Lung (tissue), 12 donors: ENCODE measurements around the gene NFATC2. TPM values are rescaled to one million over a fixed set of nuclear protein-coding genes. Genes with fewer than 3 reads are reported as not detected.

Experiments
- ATAC-seq: fragments of 200-7000 bp; cut with Tn5 transposase; one replicate; pipeline ENCODE4 v1.9.1; 2020; ENCODE audit warnings: moderate number of reproducible peaks; ENCODE audit not compliant: insufficient read depth, low FRiP score
- DNase-seq, 3 donors: peaks; one replicate each; pipeline ENCODE4 v3.0.0-alpha.2; 2013 to 2017
- H3K27ac ChIP-seq, 2 donors: one replicate each; pipeline ENCODE4 v1.5.1; 2013; ENCODE audit warnings: mild to moderate bottlenecking in 2 of 2, moderate library complexity in 2 of 2, control low read depth in 1 of 2, inconsistent platforms in 1 of 2, low read depth in 1 of 2, low read length in 1 of 2
- H3K27me3 ChIP-seq, 3 donors: one replicate each; pipeline ENCODE4 v1.5.1; 2013; ENCODE audit warnings: low read length in 2 of 3; ENCODE audit not compliant: control insufficient read depth in 3 of 3, insufficient read depth in 3 of 3
- H3K36me3 ChIP-seq, 4 donors: one replicate each; pipeline ENCODE4 v1.5.1; 2013; ENCODE audit warnings: low read length in 4 of 4, mild to moderate bottlenecking in 1 of 4, moderate library complexity in 1 of 4; ENCODE audit not compliant: control insufficient read depth in 4 of 4, insufficient read depth in 4 of 4
- H3K4me1 ChIP-seq, 5 donors: one replicate each; pipeline ENCODE4 v1.5.1; 2013; ENCODE audit warnings: low read length in 5 of 5, mild to moderate bottlenecking in 2 of 5, moderate library complexity in 1 of 5; ENCODE audit not compliant: control insufficient read depth in 5 of 5, insufficient read depth in 5 of 5
- H3K4me3 ChIP-seq: one replicate; pipeline ENCODE4 v1.5.1; 2013; ENCODE audit warnings: mild to moderate bottlenecking, control low read depth, moderate library complexity
- H3K9ac ChIP-seq, 2 donors: one replicate each; pipeline ENCODE4 v1.5.1; 2013; ENCODE audit warnings: low read length in 2 of 2, control low read depth in 1 of 2; ENCODE audit not compliant: insufficient read depth in 1 of 2
- H3K9me3 ChIP-seq, 4 donors: one replicate each; pipeline ENCODE4 v1.5.1; 2013; ENCODE audit warnings: low read length in 3 of 4, mild to moderate bottlenecking in 1 of 4, moderate library complexity in 1 of 4; ENCODE audit not compliant: control insufficient read depth in 4 of 4, insufficient read depth in 3 of 4
- WGBS, 2 donors: extraction: QIAGEN DNeasy Blood & Tissue Kit; methylation state at CpG; one replicate each; pipeline ENCODE4 v1.1.7; 2013; 5-methylcytosine and 5-hydroxymethylcytosine counted together
- polyA plus RNA-seq, 2 donors: library from polyadenylated mRNA; stranded (reverse); fragments of 200-250 nt; gene quantifications; one replicate each; pipeline ENCODE4 v1.2.1, GENCODE V29; 2013
- total RNA-seq, 2 donors: library from RNA; depleted of rRNA in 1 of 2; stranded (reverse); fragments of >200 nt in 1 of 2; gene quantifications; one replicate each; pipeline ENCODE4 v1.2.1, GENCODE V29; 2014 to 2021
- TF ChIP-seq, protein P1 (sequence below): IDR thresholded peaks from 2 replicates; pipeline ENCODE4 v1.5.1; 2012; ENCODE audit warnings: mild to moderate bottlenecking; ENCODE audit errors: control extremely low read depth, extremely low read depth
- donor health status: control.
- donor health status: control.
- donor health status: Bipolar disorder and iron deficiency.
- donor health status: healthy.
- donor health status: DM: yes; HTN: yes; CAD: no.

The NFATC2 gene
- total and polyA plus RNA-seq, 4 donors, result 1.3 to 8.7 (median 4.7) TPM

GRCh38 chr20:51409192-51409880, 133.2 kb downstream of the NFATC2 start:
- H3K27me3 ChIP-seq, result no peaks in the 10 kb centered on the region
- peaks cover 0 to 13% (median 4%) of the 10 kb centered on the region in 5 donors for H3K4me1 ChIP-seq
- peaks cover 0 to 6% (median 0%) of the 10 kb centered on the region in 4 donors for H3K36me3 ChIP-seq
- ATAC-seq (no peak), DNase-seq (no peak)
- no peak overlapping the region for H3K9ac ChIP-seq
- TF ChIP-seq, protein P1, sequence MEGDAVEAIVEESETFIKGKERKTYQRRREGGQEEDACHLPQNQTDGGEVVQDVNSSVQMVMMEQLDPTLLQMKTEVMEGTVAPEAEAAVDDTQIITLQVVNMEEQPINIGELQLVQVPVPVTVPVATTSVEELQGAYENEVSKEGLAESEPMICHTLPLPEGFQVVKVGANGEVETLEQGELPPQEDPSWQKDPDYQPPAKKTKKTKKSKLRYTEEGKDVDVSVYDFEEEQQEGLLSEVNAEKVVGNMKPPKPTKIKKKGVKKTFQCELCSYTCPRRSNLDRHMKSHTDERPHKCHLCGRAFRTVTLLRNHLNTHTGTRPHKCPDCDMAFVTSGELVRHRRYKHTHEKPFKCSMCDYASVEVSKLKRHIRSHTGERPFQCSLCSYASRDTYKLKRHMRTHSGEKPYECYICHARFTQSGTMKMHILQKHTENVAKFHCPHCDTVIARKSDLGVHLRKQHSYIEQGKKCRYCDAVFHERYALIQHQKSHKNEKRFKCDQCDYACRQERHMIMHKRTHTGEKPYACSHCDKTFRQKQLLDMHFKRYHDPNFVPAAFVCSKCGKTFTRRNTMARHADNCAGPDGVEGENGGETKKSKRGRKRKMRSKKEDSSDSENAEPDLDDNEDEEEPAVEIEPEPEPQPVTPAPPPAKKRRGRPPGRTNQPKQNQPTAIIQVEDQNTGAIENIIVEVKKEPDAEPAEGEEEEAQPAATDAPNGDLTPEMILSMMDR, result no peak
- H3K4me3 ChIP-seq, result no peak overlapping the region
- H3K9me3 ChIP-seq, result peaks cover 0 to 3% (median 0%) of the 10 kb centered on the region in 4 donors
- WGBS, 2 donors, result 80 to 83% methylated on average over 10 of the region's 10 CpGs
- no peak overlapping the region for H3K27ac ChIP-seq

DNA sequence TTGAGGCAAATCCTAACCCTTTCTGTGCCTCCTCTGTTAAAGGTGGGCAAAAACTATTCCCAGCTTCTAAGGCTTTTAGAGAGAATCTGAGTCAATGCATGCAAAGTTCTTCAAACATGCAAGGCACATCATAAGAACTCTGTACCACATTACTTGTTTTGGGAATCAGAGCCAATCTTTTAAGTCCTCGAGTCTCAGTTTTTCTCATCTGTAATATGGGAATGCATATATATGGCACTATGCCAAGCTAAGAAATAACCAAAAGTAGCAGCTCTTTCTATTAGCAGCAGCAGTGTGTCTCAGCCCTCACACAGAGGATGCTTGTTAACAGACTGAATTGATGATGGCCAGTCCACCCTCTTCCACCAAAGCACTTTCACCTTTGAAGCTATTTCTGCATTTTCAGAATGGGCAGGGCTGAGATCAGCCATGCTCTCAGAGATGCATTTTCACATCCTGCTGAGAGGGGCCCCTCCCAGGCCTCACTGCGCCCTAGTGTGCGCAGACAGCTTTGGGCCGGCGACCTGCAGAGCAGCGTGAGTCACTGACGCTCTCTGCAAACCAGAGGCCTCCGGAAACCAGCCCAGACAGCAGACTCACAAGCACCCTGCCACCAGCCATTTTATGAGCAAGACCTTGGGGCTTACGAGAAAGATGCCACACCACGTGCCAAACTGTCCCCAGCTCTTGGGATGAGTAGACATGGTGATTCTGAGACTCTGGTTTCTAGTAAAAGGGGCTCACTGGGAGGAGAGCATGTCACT, 138.0 kb downstream of the NFATC2 start:
- no peak for DNase-seq
- Histone ChIP-seq H3K4me3 (no peak overlapping the region), H3K36me3 (peaks cover 0 to 6% (median 0%) of the 10 kb centered on the region in 4 donors), H3K4me1 (peaks cover 0 to 4% (median 0%) of the 10 kb centered on the region in 5 donors), H3K9me3 (peaks cover 0 to 3% (median 0%) of the 10 kb centered on the region in 4 donors), H3K9ac (no peak overlapping the region), H3K27me3 (no peaks in the 10 kb centered on the region), H3K27ac (peak overlapping the region in 1 of 2 donors; percentile 17)
- TF ChIP-seq, protein P1, result no peak
- WGBS, 2 donors, result 88 to 92% methylated on average over 10 of the region's 10 CpGs
- ATAC-seq, result peak; percentile 54

DNA sequence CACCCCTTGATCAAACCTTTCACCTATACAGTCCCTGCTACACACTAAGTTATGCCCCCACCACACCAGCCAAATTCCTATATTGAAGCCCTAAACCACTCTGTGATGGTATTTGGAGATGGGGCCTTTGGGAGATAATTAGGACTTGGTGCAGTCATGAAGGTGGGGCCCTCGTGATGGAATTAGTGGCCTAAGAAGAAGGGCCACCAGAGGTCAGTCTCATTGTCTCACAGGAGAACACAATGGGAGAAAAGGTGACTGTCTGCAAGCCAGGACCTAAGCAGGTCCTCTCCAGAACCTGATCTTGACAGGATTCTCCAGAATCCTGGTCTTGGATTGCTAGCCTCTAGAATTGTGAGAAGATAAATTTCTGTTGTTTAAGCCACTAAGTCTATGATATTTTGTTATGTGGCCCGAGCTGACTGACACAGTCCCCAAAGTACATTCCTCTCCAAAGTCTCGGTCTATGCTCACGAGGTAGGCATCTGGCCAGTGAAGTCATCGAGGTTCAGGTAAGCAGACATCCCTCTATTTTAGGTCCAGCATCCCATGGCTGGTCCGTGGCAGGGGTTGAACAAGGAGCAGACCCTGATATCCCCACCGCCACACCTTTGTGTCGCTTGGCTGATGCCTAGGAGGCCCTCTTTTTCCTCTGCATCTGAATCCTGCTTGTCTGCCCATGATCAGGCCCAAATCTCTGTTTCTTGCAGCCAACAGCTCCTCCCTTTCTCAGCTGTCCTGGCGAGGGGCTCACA, 138.9 kb downstream of the NFATC2 start:
- no peak overlapping the region for H3K4me3 ChIP-seq
- DNase-seq, result no peak
- H3K27ac ChIP-seq, result no peak overlapping the region
- TF ChIP-seq, protein P1, result no peak
- peaks cover 0 to 4% (median 0%) of the 10 kb centered on the region in 5 donors for H3K4me1 ChIP-seq
- ATAC-seq, result no peak
- H3K9me3 ChIP-seq, result no peaks in the 10 kb centered on the region
- 95 to 98% methylated on average over 9 of the region's 9 CpGs for whole genome bisulfite sequencing, 2 donors
- H3K27me3 ChIP-seq, result no peaks in the 10 kb centered on the region
- no peaks in the 10 kb centered on the region for H3K36me3 ChIP-seq
- H3K9ac ChIP-seq, result no peak overlapping the region
